ENCODE results near the gene QKI. TPM values are rescaled to one million over a fixed set of nuclear protein-coding genes. Genes with fewer than 3 reads are reported as not detected.

QKI gene
- total and polyA plus RNA-seq, 8 donors, result 8.0 to 261 (median 32.2) TPM

- peaks cover 0 to 4% (median 0%) of the 10 kb centered on the region in 3 donors for H3K27me3 ChIP-seq
- no peak for DNase-seq
- intact Hi-C loops (cut with DNase I; ENCODE audit: low total_unique reads), result no loop called here
- 87 to 94% (median 91%) methylated on average over 10 of the region's 10 CpGs for WGBS, 5 donors
- H3K27ac ChIP-seq, result no peak overlapping the region
- no peaks in the 10 kb centered on the region for H3K4me1 ChIP-seq
- no peak overlapping the region for H3K4me3 ChIP-seq
- H3K36me3 ChIP-seq, result no peaks in the 10 kb centered on the region
- TF ChIP-seq EP300 (IDR thresholded peaks at IDR 0.05) (no peak), CTCF (IDR thresholded peaks at IDR 0.05) (no peak), POLR2A (IDR thresholded peaks at IDR 0.05) (no peak), POLR2AphosphoS5 (IDR thresholded peaks at IDR 0.05) (no peak)
- H3K9me3 ChIP-seq, result no peaks in the 10 kb centered on the region
These were observed 39.2 kb upstream of the QKI start for GRCh38 chr6:163375361-163375760.

- Histone ChIP-seq H3K36me3 (no peaks in the 10 kb centered on the region), H3K4me1 (no peaks in the 10 kb centered on the region), H3K27me3 (peaks cover 0 to 4% (median 0%) of the 10 kb centered on the region in 3 donors), H3K9me3 (no peaks in the 10 kb centered on the region), H3K27ac (no peak overlapping the region), H3K4me3 (no peak overlapping the region)
- no peak for DNase-seq
- TF ChIP-seq POLR2AphosphoS5 (IDR thresholded peaks at IDR 0.05), result no peak
- no peak for TF ChIP-seq CTCF (IDR thresholded peaks at IDR 0.05)
- TF ChIP-seq POLR2A (IDR thresholded peaks at IDR 0.05), result no peak
- TF ChIP-seq EP300 (IDR thresholded peaks at IDR 0.05), result no peak
- intact Hi-C loops (cut with DNase I; ENCODE audit: low total_unique reads), result no loop called here
- 81 to 96% (median 92%) methylated on average over 3 to 7 of the region's 7 CpGs for WGBS, 5 donors
These were observed 38.3 kb upstream of the QKI start for GRCh38 chr6:163376187-163376586.

- no peak for DNase-seq
- no peaks in the 10 kb centered on the region for H3K9me3 ChIP-seq
- intact Hi-C loops (cut with DNase I; ENCODE audit: low total_unique reads), result no loop called here
- 93 to 95% (median 93%) methylated on average over 10 of the region's 10 CpGs for WGBS, 5 donors
- H3K4me3 ChIP-seq, result no peak overlapping the region
- peaks cover 0 to 4% (median 0%) of the 10 kb centered on the region in 3 donors for H3K27me3 ChIP-seq
- no peak overlapping the region for H3K27ac ChIP-seq
- no peaks in the 10 kb centered on the region for H3K4me1 ChIP-seq
- H3K36me3 ChIP-seq, result no peaks in the 10 kb centered on the region
- TF ChIP-seq EP300 (IDR thresholded peaks at IDR 0.05), result no peak
- TF ChIP-seq POLR2A (IDR thresholded peaks at IDR 0.05), result no peak
- no peak for TF ChIP-seq POLR2AphosphoS5 (IDR thresholded peaks at IDR 0.05)
- TF ChIP-seq CTCF (IDR thresholded peaks at IDR 0.05), result no peak
These were observed 37.0 kb upstream of the QKI start for GRCh38 chr6:163377561-163377960.

- no peaks in the 10 kb centered on the region for H3K36me3 ChIP-seq
- H3K27me3 ChIP-seq, result peaks cover 0 to 2% (median 0%) of the 10 kb centered on the region in 3 donors
- 78 to 81% (median 80%) methylated on average over 7 of the region's 7 CpGs for WGBS, 5 donors
- no peak overlapping the region for H3K4me3 ChIP-seq
- no peak for DNase-seq
- no peaks in the 10 kb centered on the region for H3K4me1 ChIP-seq
- H3K27ac ChIP-seq, result no peak overlapping the region
- TF ChIP-seq POLR2A (IDR thresholded peaks at IDR 0.05) (no peak), EP300 (IDR thresholded peaks at IDR 0.05) (no peak), CTCF (IDR thresholded peaks at IDR 0.05) (no peak), POLR2AphosphoS5 (IDR thresholded peaks at IDR 0.05) (no peak)
- intact Hi-C loops (cut with DNase I; ENCODE audit: low total_unique reads), result no loop called here
- no peaks in the 10 kb centered on the region for H3K9me3 ChIP-seq
These were observed 34.3 kb upstream of the QKI start for GRCh38 chr6:163380216-163380615.
